ENCODE results near the gene BET1. TPM values are rescaled to one million over a fixed set of nuclear protein-coding genes. Genes with fewer than 3 reads are reported as not detected.
"Not testable (repeated sequence)": the region's sequence is repeated elsewhere in the genome, so short reads cannot be mapped to it uniquely, and the experiment has no call there.

BET1 gene
- total RNA-seq (2014; rRNA removed; shearing (Covaris generic)): 11.1 and 12.7 TPM in 2 replicates

DNA sequence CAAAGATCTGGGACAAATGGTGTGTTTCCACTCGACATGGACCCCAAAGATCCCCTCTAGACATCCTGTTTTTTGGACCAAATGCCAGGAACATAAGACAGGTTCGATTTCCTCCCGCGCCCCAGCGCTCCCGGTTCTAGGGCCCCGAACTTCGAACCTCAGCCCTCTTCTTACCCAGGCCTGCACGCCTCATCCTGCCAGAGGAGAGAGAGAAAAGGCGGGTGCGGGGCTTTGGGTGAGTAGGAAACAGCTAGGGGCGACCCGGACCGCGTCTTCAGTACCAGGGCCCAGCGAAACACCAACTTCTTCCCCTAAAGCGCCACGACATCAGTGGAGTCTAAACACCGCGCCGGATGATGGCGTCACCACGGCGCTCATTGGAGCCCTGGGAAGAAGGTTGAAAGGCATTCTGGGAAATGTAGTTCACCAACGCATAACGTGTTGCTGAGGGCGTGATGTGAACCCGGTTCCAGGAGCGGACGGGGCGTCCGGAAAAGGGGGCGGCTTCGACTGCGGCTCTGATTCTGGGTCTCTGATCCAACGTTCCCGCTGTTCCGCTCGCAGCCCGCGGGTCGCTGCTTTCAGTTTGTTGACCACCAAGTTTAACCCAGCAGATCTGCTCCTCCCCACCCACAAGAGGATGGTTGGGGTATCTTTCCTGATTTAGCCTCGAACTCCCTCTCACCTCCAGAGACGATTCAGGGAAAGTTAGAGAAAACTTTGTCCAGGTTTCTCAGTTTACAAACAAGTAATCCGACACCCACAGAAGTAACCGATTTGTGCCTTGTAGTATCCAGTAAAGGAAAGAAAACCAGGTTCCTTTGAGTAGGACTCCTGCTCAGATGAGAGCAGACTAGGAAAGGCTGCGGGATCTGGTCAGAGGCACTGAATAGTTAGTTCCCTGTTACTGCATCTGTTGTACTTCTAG is at the start of gene BET1:
Gene BET1, minus strand, starts transcription at position 332 of the 928 bp plus-strand sequence. Its CDS starts 139 bp downstream, at position 193.
- peak; percentile 99 for DNase-seq (ENCODE audit: low spot score)

DNA sequence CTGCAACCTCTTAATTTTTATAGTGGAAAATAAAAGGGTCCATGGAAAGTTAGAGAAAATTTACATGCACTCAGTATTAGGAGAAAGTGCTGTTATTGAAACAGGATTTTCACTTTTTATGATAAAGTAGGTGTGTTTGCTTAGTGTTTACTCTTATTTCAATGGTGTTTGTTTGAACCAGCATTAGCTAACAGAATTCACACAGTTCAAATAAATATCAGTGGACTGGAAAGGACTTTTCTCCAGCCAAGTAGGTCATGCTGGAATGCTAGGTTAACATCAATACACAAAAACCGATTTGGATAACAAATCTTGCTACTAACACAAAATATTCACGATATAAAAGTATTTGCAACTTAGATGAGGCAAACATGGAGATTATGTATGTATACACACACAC is 49.4 kb upstream of the BET1 start:
- DNase-seq (ENCODE audit: low spot score): no peak

GRCh38 chr7:94052398-94053180 is 48.4 kb upstream of the BET1 start:
- DNase-seq (ENCODE audit: low spot score): no peak

GRCh38 chr7:94050046-94050445 is 45.9 kb upstream of the BET1 start:
- DNase-seq (ENCODE audit: low spot score): no peak

DNA sequence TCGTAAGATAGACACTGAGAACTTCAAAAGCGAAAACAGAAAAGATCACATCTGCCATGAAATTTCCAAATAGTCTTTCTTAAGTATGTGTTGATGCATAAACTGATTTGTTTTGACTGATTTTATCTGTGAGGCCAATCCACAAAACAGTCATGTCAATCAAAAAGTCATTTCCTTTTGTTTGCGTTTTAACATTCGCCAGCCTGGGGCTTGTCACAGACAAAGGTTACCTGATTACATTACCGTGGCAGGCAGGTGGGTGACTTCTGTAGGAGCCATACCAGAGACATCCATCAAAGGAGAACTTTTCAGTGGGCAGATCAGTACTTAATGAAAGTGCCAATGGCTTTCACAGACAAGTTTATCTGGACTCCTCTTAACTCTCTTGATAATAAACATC is 45.5 kb upstream of the BET1 start:
- no peak for DNase-seq (ENCODE audit: low spot score)

- DNase-seq (ENCODE audit: low spot score): no peak
Measured at GRCh38 chr7:94048755-94049154, 44.6 kb upstream of the BET1 start.

GRCh38 chr7:94047956-94048355 is 43.8 kb upstream of the BET1 start:
- DNase-seq (ENCODE audit: low spot score): no peak

- DNase-seq (ENCODE audit: low spot score): no peak
Measured at GRCh38 chr7:94045581-94045980, 41.4 kb upstream of the BET1 start.

- DNase-seq (ENCODE audit: low spot score): no peak
Measured at GRCh38 chr7:94044806-94045205, 40.7 kb upstream of the BET1 start.

DNA sequence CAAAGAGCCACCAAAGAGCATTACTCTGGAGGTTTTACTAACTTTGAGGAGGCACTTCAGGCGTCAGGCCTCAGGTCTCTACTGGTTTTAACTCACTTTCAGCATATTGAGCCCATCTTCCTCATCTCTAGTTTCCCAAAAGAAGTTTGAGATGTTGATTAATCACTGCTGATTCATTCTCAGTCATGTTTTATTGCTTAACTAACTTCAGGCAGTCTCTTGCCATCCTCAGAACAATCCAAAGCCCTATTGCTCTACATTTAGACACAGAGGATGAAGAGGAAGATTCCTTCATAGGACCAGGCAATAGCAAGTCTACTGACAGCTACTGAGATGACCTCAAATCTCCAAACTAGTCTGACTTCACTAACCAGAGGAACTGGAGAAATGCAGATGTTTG is 39.1 kb upstream of the BET1 start:
- no peak for DNase-seq (ENCODE audit: low spot score)

DNA sequence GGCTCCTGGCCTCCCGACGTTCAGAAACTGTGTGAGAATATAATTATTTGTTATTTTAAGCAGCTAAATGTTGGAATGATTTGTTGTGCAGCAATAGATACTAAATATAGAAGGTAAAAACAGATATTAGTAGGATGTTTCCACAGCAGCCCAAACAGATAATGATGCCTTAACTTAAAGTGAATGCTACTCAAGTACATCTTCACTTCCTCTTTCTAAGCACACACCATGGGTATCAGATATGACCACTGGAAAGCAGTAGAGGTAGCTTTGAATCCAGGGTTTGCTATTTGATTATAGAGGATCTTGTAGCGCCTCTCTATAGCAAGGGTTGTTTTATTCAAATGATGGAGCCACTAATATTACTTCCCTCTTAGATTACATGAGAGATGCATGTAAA is 38.2 kb upstream of the BET1 start:
- DNase-seq (ENCODE audit: low spot score): no peak

- DNase-seq (ENCODE audit: low spot score): no peak
Measured at GRCh38 chr7:94041529-94041928, 37.4 kb upstream of the BET1 start.

DNA sequence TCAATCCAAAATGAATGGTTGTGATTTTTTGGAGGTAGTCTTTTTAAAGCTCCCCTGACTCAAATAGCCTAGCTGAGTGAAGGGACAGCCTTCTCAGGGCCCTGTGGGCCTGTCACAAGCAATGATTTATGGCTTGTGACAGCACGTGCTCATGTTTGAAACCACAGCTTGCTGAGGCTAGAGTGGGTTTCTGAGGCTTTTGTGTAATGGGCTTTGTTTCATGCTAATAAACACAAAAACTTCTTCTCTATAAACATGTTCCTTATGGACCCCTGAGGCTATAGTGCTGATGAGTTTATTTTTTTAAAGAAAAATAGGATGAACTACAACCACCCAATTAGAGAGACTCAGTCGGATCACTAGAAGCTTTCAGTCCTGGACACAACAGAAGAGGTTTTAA is 36.1 kb upstream of the BET1 start:
- no peak for DNase-seq (ENCODE audit: low spot score)

- no peak for DNase-seq (ENCODE audit: low spot score)
Measured at GRCh38 chr7:94039368-94040035, 35.3 kb upstream of the BET1 start.

GRCh38 chr7:94031865-94032264 is 27.7 kb upstream of the BET1 start:
- no peak for DNase-seq (ENCODE audit: low spot score)

DNA sequence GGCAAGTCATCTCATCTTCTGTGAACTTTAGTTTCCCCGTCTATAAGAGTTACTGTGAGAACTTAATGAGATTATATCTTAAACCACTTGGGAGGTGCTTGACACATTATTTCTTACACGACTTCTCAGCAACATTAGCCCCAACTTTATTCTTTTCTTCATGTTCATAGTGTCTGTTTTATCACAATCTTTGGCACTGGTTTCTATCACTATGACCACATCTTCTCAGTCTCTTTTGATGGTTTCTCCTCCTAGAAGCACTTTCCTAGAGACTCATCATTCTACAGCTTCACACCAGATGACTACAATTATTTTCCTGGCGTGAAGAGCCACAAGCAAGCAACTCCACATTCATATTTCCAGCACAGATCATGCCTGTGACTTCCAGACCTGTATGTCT is 26.5 kb upstream of the BET1 start:
- DNase-seq (ENCODE audit: low spot score): no peak

DNA sequence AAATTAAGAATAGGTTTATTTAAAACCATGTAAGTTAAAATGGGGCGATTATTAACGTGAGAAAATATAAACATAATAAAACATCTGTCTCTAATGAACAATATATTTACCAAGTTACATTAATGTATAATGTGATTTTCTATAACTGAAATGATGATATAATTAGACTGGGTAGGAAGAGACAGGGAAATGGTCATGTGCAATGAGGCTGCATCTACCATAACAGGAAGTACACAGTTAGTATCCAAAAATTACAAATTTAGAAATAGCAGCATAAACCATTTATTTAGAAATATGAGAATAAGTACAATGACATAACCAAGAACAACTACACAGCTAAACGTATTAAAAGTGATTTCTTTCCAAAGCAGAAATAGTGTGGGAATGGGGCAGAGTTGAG is 25.8 kb upstream of the BET1 start:
- DNase-seq (ENCODE audit: low spot score): no peak

DNA sequence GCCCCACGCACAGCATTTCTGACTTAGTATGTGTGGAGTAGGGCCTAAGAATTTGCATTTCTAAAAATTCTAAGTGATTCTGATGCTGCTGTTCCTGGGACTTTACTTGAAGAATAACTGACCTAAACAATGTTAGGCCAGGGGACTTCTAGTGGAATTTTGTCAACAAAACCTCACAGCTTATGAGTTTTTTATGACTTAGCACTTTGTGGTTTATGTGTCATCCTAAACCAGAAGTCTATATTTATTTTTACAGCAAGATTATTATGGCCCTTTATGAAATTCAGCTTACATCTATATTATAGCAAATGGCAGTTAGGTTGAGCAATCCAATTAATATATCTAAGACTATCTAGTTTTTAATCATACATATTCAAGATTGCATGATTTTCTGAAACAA is 24.6 kb upstream of the BET1 start:
- no peak for DNase-seq (ENCODE audit: low spot score)

GRCh38 chr7:94026619-94027018 is 22.5 kb upstream of the BET1 start:
- DNase-seq (ENCODE audit: low spot score): not testable (repeated sequence)

DNA sequence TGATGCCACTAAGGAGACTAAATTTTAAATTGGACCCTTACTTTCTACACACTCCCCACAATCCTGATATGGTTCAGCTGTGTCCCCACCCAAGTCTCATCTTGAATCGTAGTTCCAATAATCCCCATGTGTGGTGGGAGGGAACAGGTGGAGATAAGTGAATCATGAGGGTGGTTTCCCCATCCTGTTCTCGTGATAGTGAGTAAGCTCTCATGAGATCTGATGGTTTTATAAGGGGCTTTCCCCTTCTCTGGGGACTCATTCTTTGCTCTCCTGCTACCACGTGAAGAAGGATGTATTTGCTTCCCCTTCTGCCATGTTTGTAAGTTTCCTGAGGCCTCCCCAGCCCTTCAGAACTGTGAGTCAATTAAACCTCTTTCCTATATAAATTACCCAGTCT is 18.4 kb upstream of the BET1 start:
- no peak for DNase-seq (ENCODE audit: low spot score)

DNA sequence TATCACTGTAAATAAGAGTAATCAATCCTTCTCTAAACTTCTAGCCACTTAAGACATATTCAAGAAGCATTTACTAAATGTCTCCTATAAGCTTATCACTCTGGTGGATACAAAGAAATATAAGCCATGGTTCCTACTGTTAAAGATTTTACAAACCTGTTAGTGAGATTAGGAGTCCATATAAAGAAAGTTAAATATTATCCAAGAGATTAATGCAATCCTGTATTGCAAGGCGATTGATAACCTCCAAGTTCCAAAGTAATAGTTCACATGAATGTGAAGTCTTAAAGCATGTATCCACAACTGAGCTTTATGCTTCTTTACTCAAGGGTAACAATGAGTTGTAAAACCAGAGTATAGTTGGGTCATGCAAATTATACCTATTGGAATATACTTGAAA is 12.6 kb upstream of the BET1 start:
- no peak for DNase-seq (ENCODE audit: low spot score)

DNA sequence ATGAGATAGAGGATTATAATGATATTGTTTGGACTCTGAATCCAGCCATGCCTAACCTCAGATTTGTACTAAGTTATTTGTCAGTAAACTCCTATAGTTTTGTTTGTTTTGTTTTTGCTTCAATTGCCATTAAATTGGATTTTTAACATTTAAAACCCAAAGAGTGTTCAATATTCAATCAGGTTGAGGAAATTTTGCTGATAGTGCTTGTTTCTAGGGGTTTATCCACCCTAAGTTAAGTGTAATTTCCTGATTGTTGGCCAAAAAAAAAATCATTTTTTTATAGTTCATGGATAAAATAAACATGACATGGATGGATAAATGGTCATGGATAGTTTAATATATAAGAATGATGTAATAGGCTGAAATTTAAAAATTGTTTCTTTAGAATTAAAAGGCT is 11.4 kb upstream of the BET1 start:
- no peak for DNase-seq (ENCODE audit: low spot score)
